Fibroblast of lung (primary cell): ENCODE results near the gene TNFRSF18. TPM values are rescaled to one million over a fixed set of nuclear protein-coding genes. Genes with fewer than 3 reads are reported as not detected.

Source experiments
- DNase-seq, 2 donors: peaks; one replicate each; pipeline versions ENCODE4 v3.0.0 to v3.0.0-alpha.2; 2010; ENCODE audit warnings: low read depth in 2 of 2
- H2AFZ ChIP-seq: 2 replicates; pipeline ENCODE4 v1.5.1; 2012; ENCODE audit warnings: low read length, control low read depth, inconsistent platforms
- H3K27ac ChIP-seq: 2 replicates; pipeline ENCODE4 v1.5.1; 2011; ENCODE audit warnings: low read length, control low read depth; ENCODE audit not compliant: insufficient read depth
- H3K27me3 ChIP-seq: 2 replicates; pipeline ENCODE4 v1.5.1; 2011; ENCODE audit warnings: mild to moderate bottlenecking, low read length; ENCODE audit not compliant: control insufficient read depth, insufficient read depth
- H3K36me3 ChIP-seq: 2 replicates; pipeline ENCODE4 v1.5.1; 2011; ENCODE audit warnings: low read length; ENCODE audit not compliant: control insufficient read depth, insufficient read depth
- H3K4me1 ChIP-seq: 2 replicates; pipeline ENCODE4 v1.5.1; 2011; ENCODE audit warnings: low read length; ENCODE audit not compliant: control insufficient read depth, insufficient read depth; ENCODE audit errors: extremely low read depth
- H3K4me2 ChIP-seq: 2 replicates; pipeline ENCODE4 v1.5.1; 2011; ENCODE audit warnings: low read length, control low read depth; ENCODE audit not compliant: insufficient read depth; ENCODE audit errors: extremely low read depth
- H3K4me3 ChIP-seq, 4 experiments: fragments of 200-600 bp in 1 of 4; sonication (generic) in 1 of 4; replicated peaks in 1 of 4; 2 replicates each; pipeline ENCODE4 v1.5.1; 2011 to 2016; ENCODE audit warnings: low read length in 4 of 4, low read depth in 3 of 4, mild to moderate bottlenecking in 3 of 4, control low read depth in 2 of 4, inconsistent platforms in 1 of 4, mixed read lengths in 1 of 4; ENCODE audit not compliant: insufficient read depth in 1 of 4; ENCODE audit errors: control extremely low read depth in 1 of 4
- H3K79me2 ChIP-seq: 2 replicates; pipeline ENCODE4 v1.5.1; 2012; ENCODE audit warnings: mild to moderate bottlenecking, low read length, inconsistent platforms; ENCODE audit not compliant: control insufficient read depth, insufficient read depth
- H3K9ac ChIP-seq: 2 replicates; pipeline ENCODE4 v1.5.1; 2011; ENCODE audit warnings: mild to moderate bottlenecking, low read length, control low read depth; ENCODE audit not compliant: insufficient read depth
- H3K9me3 ChIP-seq: 2 replicates; pipeline ENCODE4 v1.5.1; 2012; ENCODE audit warnings: low read depth, low read length; ENCODE audit not compliant: control insufficient read depth, insufficient read depth
- H4K20me1 ChIP-seq: 2 replicates; pipeline ENCODE4 v1.5.1; 2011; ENCODE audit warnings: low read length; ENCODE audit not compliant: control insufficient read depth, insufficient read depth; ENCODE audit errors: extremely low read depth
- CTCF ChIP-seq, 2 donors: IDR thresholded peaks in 1 of 2; conservative IDR thresholded peaks in 1 of 2; 1 replicate in 1 of 2; 2 replicates in 1 of 2; pipeline ENCODE4 v1.5.1; 2011 to 2012; ENCODE audit warnings: low read length in 2 of 2, control low read depth in 1 of 2, inconsistent platforms in 1 of 2, low read depth in 1 of 2, mild to moderate bottlenecking in 1 of 2
- EZH2 ChIP-seq: IDR thresholded peaks from 2 replicates; pipeline ENCODE4 v1.5.1; 2012; ENCODE audit warnings: low read length, control low read depth, mild to moderate bottlenecking; ENCODE audit errors: missing control alignments
- polyA plus RNA-seq, 2 donors: library from polyadenylated mRNA; depleted of rRNA in 1 of 2; stranded (reverse) in 1 of 2; unstranded in 1 of 2; fragments of >200 nt; gene quantifications; 2 replicates each; pipeline ENCODE4 v1.2.1, GENCODE V29; 2011 to 2012; ENCODE audit warnings: missing spikeins in 1 of 2
- total RNA-seq: library from RNA; depleted of rRNA; stranded (reverse); fragments of >200 nt; gene quantifications from 2 replicates; pipeline ENCODE4 v1.2.1, GENCODE V29; 2014

TNFRSF18 gene
- total and polyA plus RNA-seq, 2 donors (not counting 1 experiment from before 2014, with no cell fraction given) = 1.3 TPM; not detected in 1

GRCh38 chr1:1244192-1244811 lies 37.9 kb upstream of the TNFRSF18 start:
- TF ChIP-seq CTCF (conservative IDR thresholded peaks at IDR 0.05 in 1 of 2, IDR thresholded peaks at IDR 0.05 in 1 of 2; ENCODE audit: low read depth in 1 of 2, low read length in 2 of 2) (no peak), EZH2 (no peak)
- no peaks in the 10 kb centered on the region for H3K36me3 ChIP-seq
- H3K4me3 ChIP-seq = no peak overlapping the region
- H3K27ac ChIP-seq = no peak overlapping the region
- H4K20me1 ChIP-seq = no peaks in the 10 kb centered on the region
- no peaks in the 10 kb centered on the region for H3K79me2 ChIP-seq
- no peak for DNase-seq
- H3K4me1 ChIP-seq = no peaks in the 10 kb centered on the region
- H3K4me2 ChIP-seq = no peak overlapping the region
- no peak overlapping the region for H2AFZ ChIP-seq
- H3K9me3 ChIP-seq = no peaks in the 10 kb centered on the region
- no peak overlapping the region for H3K9ac ChIP-seq
- no peaks in the 10 kb centered on the region for H3K27me3 ChIP-seq

GRCh38 chr1:1243807-1244191 lies 37.4 kb upstream of the TNFRSF18 start:
- Histone ChIP-seq H4K20me1 (no peaks in the 10 kb centered on the region), H3K27ac (no peak overlapping the region), H2AFZ (no peak overlapping the region), H3K4me3 (no peak overlapping the region), H3K4me1 (no peaks in the 10 kb centered on the region), H3K9me3 (no peaks in the 10 kb centered on the region), H3K36me3 (no peaks in the 10 kb centered on the region), H3K79me2 (no peaks in the 10 kb centered on the region), H3K27me3 (no peaks in the 10 kb centered on the region), H3K9ac (no peak overlapping the region), H3K4me2 (no peak overlapping the region)
- TF ChIP-seq CTCF (conservative IDR thresholded peaks at IDR 0.05 in 1 of 2, IDR thresholded peaks at IDR 0.05 in 1 of 2; ENCODE audit: low read depth in 1 of 2, low read length in 2 of 2) (no peak), EZH2 (no peak)
- DNase-seq = no peak

- no peaks in the 10 kb centered on the region for H3K4me1 ChIP-seq
- TF ChIP-seq EZH2 = no peak
- TF ChIP-seq CTCF (conservative IDR thresholded peaks at IDR 0.05 in 1 of 2, IDR thresholded peaks at IDR 0.05 in 1 of 2; ENCODE audit: low read depth in 1 of 2, low read length in 2 of 2) = no peak
- DNase-seq = no peak
These were observed 36.9 kb upstream of the TNFRSF18 start for GRCh38 chr1:1243266-1243660.

More at GRCh38 chr1:1243266-1243660, 36.9 kb upstream of the TNFRSF18 start:
- no peak overlapping the region for H2AFZ ChIP-seq
- no peaks in the 10 kb centered on the region for H3K27me3 ChIP-seq
- H3K27ac ChIP-seq = no peak overlapping the region
- H3K4me2 ChIP-seq = no peak overlapping the region
- H3K79me2 ChIP-seq = no peaks in the 10 kb centered on the region
- H3K4me3 ChIP-seq = no peak overlapping the region
- H3K9me3 ChIP-seq = no peaks in the 10 kb centered on the region
- no peak overlapping the region for H3K9ac ChIP-seq
- no peaks in the 10 kb centered on the region for H3K36me3 ChIP-seq
- H4K20me1 ChIP-seq = no peaks in the 10 kb centered on the region
